DND-41 (cell line): ENCODE measurements around the gene RFK.

Experiments used
- ATAC-seq: fragments of 200-7000 bp; cut with Tn5 transposase; 3 replicates; pipeline ENCODE4 v1.9.1; 2021; ENCODE audit warnings: low read depth; ENCODE audit not compliant: insufficient read depth
- DNase-seq: peaks from one replicate; pipeline ENCODE4 v3.0.0-alpha.2; 2020
- H2AFZ ChIP-seq: 2 replicates; pipeline ENCODE4 v1.6.0; 2012; ENCODE audit warnings: low read depth, low read length
- H3K27ac ChIP-seq: 2 replicates; pipeline ENCODE4 v1.5.1; 2012; ENCODE audit warnings: low read length, inconsistent platforms
- H3K27me3 ChIP-seq: fragments of 200-600 bp; sonication (generic); 2 replicates; pipeline ENCODE4 v1.6.0; 2012; ENCODE audit warnings: low read length, mild to moderate bottlenecking, inconsistent platforms; ENCODE audit not compliant: insufficient read depth, poor library complexity
- H3K36me3 ChIP-seq: 2 replicates; pipeline ENCODE4 v1.5.1; 2012; ENCODE audit warnings: low read length, inconsistent platforms; ENCODE audit not compliant: insufficient read depth
- H3K4me1 ChIP-seq: 2 replicates; pipeline ENCODE4 v1.5.1; 2012; ENCODE audit warnings: mild to moderate bottlenecking, low read length; ENCODE audit not compliant: insufficient read depth
- H3K4me2 ChIP-seq: 2 replicates; pipeline ENCODE4 v1.6.0; 2012; ENCODE audit warnings: mild to moderate bottlenecking, moderate library complexity, low read length, inconsistent platforms; ENCODE audit not compliant: insufficient read depth
- H3K4me3 ChIP-seq, 2 experiments: fragments of 200-600 bp in 1 of 2; shearing (Covaris generic) in 1 of 2; 2 replicates each; pipeline ENCODE4 v1.5.1; 2012 to 2016; ENCODE audit warnings: inconsistent platforms in 2 of 2, low read length in 2 of 2, mild to moderate bottlenecking in 2 of 2, low read depth in 1 of 2, moderate library complexity in 1 of 2
- H3K79me2 ChIP-seq: 2 replicates; pipeline ENCODE4 v1.6.0; 2012; ENCODE audit warnings: low read length, inconsistent platforms; ENCODE audit not compliant: insufficient read depth
- H3K9ac ChIP-seq: 2 replicates; pipeline ENCODE4 v1.6.0; 2012; ENCODE audit warnings: low read depth, mild to moderate bottlenecking, inconsistent platforms, low read length, moderate library complexity
- H3K9me3 ChIP-seq: 2 replicates; pipeline ENCODE4 v1.5.1; 2012; ENCODE audit warnings: low read length, moderate library complexity, mild to moderate bottlenecking, inconsistent platforms; ENCODE audit not compliant: insufficient read depth, severe bottlenecking
- H4K20me1 ChIP-seq: 2 replicates; pipeline ENCODE4 v1.6.0; 2012; ENCODE audit warnings: low read length; ENCODE audit not compliant: insufficient read depth
- CTCF ChIP-seq: IDR thresholded peaks from 2 replicates; pipeline ENCODE4 v1.5.1; 2012; ENCODE audit warnings: borderline replicate concordance, low read length, moderate library complexity, mild to moderate bottlenecking; ENCODE audit not compliant: poor library complexity, severe bottlenecking; ENCODE audit errors: extremely low read depth
- EZH2 ChIP-seq: IDR thresholded peaks from 3 replicates; pipeline ENCODE4 v1.6.1; 2012; ENCODE audit warnings: borderline replicate concordance, low read depth, mild to moderate bottlenecking, moderate library complexity, low read length, inconsistent platforms; ENCODE audit not compliant: severe bottlenecking

Gene RFK

GRCh38 chr9:76342858-76343257 lies 51.4 kb downstream of the RFK start:
- H3K9ac ChIP-seq = no peak overlapping the region
- TF ChIP-seq CTCF = no peak
- no peak for TF ChIP-seq EZH2
- H3K79me2 ChIP-seq = no peaks in the 10 kb centered on the region
- H3K4me3 ChIP-seq = no peak overlapping the region
- no peaks in the 10 kb centered on the region for H3K27me3 ChIP-seq
- H3K4me1 ChIP-seq = no peaks in the 10 kb centered on the region
- no peak overlapping the region for H3K4me2 ChIP-seq
- no peak overlapping the region for H2AFZ ChIP-seq
- H3K36me3 ChIP-seq = no peaks in the 10 kb centered on the region
- H4K20me1 ChIP-seq = no peaks in the 10 kb centered on the region
- no peaks in the 10 kb centered on the region for H3K9me3 ChIP-seq
- no peak overlapping the region for H3K27ac ChIP-seq
- DNase-seq = no peak
- no peak for ATAC-seq

GRCh38 chr9:76342201-76342600 lies 52.0 kb downstream of the RFK start:
- Histone ChIP-seq H3K4me3 (no peak overlapping the region), H2AFZ (no peak overlapping the region), H3K9me3 (no peaks in the 10 kb centered on the region), H4K20me1 (no peaks in the 10 kb centered on the region), H3K27ac (no peak overlapping the region), H3K36me3 (no peaks in the 10 kb centered on the region), H3K79me2 (no peaks in the 10 kb centered on the region), H3K9ac (no peak overlapping the region), H3K4me1 (no peaks in the 10 kb centered on the region), H3K27me3 (no peaks in the 10 kb centered on the region), H3K4me2 (no peak overlapping the region)
- no peak for ATAC-seq
- no peak for TF ChIP-seq EZH2
- TF ChIP-seq CTCF = no peak
- DNase-seq = no peak

- Histone ChIP-seq H3K79me2 (no peaks in the 10 kb centered on the region), H3K36me3 (no peaks in the 10 kb centered on the region), H3K4me2 (no peak overlapping the region), H3K4me3 (no peak overlapping the region), H2AFZ (no peak overlapping the region), H3K9me3 (no peaks in the 10 kb centered on the region), H4K20me1 (no peaks in the 10 kb centered on the region), H3K4me1 (no peaks in the 10 kb centered on the region), H3K9ac (no peak overlapping the region), H3K27me3 (no peaks in the 10 kb centered on the region), H3K27ac (no peak overlapping the region)
- TF ChIP-seq CTCF = no peak
- TF ChIP-seq EZH2 = no peak
- ATAC-seq = no peak
- DNase-seq = no peak
Measured at GRCh38 chr9:76341616-76342015, 52.6 kb downstream of the RFK start.

DNA sequence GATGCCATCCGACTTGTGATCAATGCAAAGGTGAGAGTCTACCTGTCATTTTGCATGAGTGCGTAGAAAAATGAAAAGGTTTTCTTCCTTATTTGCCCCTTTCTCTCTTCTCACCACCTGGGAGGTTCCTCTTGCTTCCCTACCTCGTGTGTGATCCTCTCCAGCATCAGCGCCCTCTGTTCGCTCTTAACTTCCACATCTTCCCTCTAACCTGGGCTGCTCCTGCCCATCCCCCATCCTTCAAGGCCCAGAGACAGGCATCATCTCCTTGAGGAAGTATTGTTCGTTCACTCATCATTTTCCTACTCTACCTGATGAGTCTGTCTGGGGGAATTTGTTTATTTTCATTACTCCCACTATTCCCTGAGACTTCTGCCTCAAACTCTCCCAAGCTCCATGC lies 55.8 kb downstream of the RFK start:
- DNase-seq = no peak
- no peak overlapping the region for H3K27ac ChIP-seq
- ATAC-seq = no peak
- no peaks in the 10 kb centered on the region for H3K9me3 ChIP-seq
- no peak overlapping the region for H3K4me3 ChIP-seq
- H3K79me2 ChIP-seq = no peaks in the 10 kb centered on the region
- TF ChIP-seq EZH2 (no peak), CTCF (no peak)
- H4K20me1 ChIP-seq = no peaks in the 10 kb centered on the region
- no peak overlapping the region for H3K9ac ChIP-seq
- H2AFZ ChIP-seq = no peak overlapping the region
- H3K36me3 ChIP-seq = no peaks in the 10 kb centered on the region
- H3K4me2 ChIP-seq = no peak overlapping the region
- H3K27me3 ChIP-seq = no peaks in the 10 kb centered on the region
- H3K4me1 ChIP-seq = no peaks in the 10 kb centered on the region
